ENCODE data around the gene ANXA10.

Gene ANXA10

GRCh38 chr4:168118116-168118655, 25.8 kb downstream of the ANXA10 start:
- DNase-seq (ENCODE audit: insufficient read length, low spot score), result no peak
- FAIRE-seq, result no peak
- no peak for TF ChIP-seq CTCF (IDR thresholded peaks at IDR 0.05; ENCODE audit: insufficient read depth, missing control alignments)

GRCh38 chr4:168119100-168119499, 26.8 kb downstream of the ANXA10 start:
- FAIRE-seq, result no peak
- no peak for TF ChIP-seq CTCF (IDR thresholded peaks at IDR 0.05; ENCODE audit: insufficient read depth, missing control alignments)
- no peak for DNase-seq (ENCODE audit: insufficient read length, low spot score)

GRCh38 chr4:168119890-168120289, 27.6 kb downstream of the ANXA10 start:
- DNase-seq (ENCODE audit: insufficient read length, low spot score) (no peak), FAIRE-seq (no peak)
- no peak for TF ChIP-seq CTCF (IDR thresholded peaks at IDR 0.05; ENCODE audit: insufficient read depth, missing control alignments)

GRCh38 chr4:168120811-168121210, 28.5 kb downstream of the ANXA10 start:
- FAIRE-seq (no peak), DNase-seq (ENCODE audit: insufficient read length, low spot score) (no peak)
- TF ChIP-seq CTCF (IDR thresholded peaks at IDR 0.05; ENCODE audit: insufficient read depth, missing control alignments), result no peak

- no peak for DNase-seq (ENCODE audit: insufficient read length, low spot score)
- no peak for FAIRE-seq
- TF ChIP-seq CTCF (IDR thresholded peaks at IDR 0.05; ENCODE audit: insufficient read depth, missing control alignments), result no peak
Measured at GRCh38 chr4:168124008-168124641, 31.8 kb downstream of the ANXA10 start.

GRCh38 chr4:168126952-168127351, 34.6 kb downstream of the ANXA10 start:
- DNase-seq (ENCODE audit: insufficient read length, low spot score) (no peak), FAIRE-seq (no peak)
- TF ChIP-seq CTCF (IDR thresholded peaks at IDR 0.05; ENCODE audit: insufficient read depth, missing control alignments), result no peak

- TF ChIP-seq CTCF (IDR thresholded peaks at IDR 0.05; ENCODE audit: insufficient read depth, missing control alignments), result no peak
- DNase-seq (ENCODE audit: insufficient read length, low spot score) (no peak), FAIRE-seq (no peak)
Measured at GRCh38 chr4:168128601-168129000, 36.3 kb downstream of the ANXA10 start.
